Posterior cingulate gyrus (tissue), 11 donors: ENCODE data around the gene SLC6A19.
"Not testable (repeated sequence)": the region's sequence is repeated elsewhere in the genome, so short reads cannot be mapped to it uniquely, and the experiment has no call there.

Experiments used
- DNase-seq, 10 donors: peaks; one replicate each; pipeline versions ENCODE4 v3.0.0 to v3.0.0-alpha.2; 2020 to 2021; ENCODE audit warnings: mixed read lengths in 3 of 10
- intact Hi-C: fragments of 100-400 bp; cut with DNase I; formaldehyde crosslinking; loops from one replicate; pipeline ENCODE4 v1.15.1; 2023

The SLC6A19 gene

GRCh38 chr5:1249366-1250280 lies 48.2 kb downstream of the SLC6A19 start:
- no peak for DNase-seq
- intact Hi-C loops = no loop called here

DNA sequence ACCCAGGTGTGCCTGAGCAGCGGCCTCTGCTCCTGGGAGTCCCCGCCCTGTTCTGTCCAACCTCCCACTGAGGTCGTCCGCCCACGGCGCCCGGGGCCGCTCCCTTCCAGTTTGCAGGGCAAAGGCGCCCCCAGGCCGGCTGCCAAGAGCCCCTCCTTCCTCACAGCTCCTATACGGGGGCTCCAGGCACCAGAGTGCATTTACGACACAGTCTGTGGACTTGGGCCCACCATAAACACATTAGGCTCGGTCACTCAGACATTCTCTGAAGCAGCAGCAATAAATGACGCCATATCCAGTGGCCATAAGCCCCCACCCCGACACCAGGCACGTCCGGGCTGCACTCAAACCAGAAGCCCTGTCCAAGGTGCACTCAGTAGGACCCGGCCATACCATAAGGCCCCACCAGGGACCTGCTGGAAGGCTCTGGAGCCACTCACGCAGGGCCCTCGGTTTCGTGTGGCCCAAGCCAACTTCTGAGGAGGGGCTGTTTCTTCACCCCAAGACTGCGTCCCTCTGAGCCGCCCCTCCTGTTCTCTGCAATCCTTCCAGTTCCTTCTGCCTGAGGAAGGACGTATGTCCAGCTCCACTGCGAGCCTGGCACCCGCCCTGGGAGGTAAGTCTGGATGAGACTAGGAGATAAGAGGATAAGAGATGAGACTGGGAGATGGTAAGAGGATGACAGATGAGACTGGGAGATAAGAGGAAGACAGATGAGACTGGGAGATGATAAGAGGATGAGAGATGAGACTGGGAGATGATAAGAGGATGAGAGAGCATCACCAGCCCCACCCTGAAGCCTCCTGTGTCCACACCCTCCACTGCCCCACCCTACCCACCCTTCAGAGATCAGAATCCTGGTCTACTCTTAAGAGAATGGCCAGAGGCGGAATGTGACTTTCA lies 50.5 kb downstream of the SLC6A19 start:
- intact Hi-C loops = no loop called here
- no peak for DNase-seq

DNA sequence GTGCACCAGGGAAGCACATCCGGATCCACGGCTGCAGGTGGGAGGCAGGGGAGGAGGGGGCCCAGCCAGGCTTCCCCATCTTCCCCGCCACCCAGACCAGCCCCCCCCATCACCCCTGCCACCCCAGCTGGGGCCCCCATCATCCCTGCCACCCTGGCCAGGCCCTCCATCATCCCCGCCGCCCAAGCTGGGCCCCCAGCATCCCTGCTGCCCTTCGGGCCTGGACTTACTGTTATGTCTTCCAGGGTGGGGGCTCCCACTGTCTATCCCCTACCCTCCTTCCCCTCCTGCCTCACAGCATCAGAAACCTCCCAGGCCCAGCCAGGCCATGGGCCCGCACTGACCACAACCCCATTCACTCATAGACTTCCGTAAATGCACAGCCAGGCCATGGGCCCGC lies 51.3 kb downstream of the SLC6A19 start:
- intact Hi-C loops = no loop called here
- DNase-seq = no peak

GRCh38 chr5:1253456-1254105 lies 52.2 kb downstream of the SLC6A19 start:
- no peak for DNase-seq

DNA sequence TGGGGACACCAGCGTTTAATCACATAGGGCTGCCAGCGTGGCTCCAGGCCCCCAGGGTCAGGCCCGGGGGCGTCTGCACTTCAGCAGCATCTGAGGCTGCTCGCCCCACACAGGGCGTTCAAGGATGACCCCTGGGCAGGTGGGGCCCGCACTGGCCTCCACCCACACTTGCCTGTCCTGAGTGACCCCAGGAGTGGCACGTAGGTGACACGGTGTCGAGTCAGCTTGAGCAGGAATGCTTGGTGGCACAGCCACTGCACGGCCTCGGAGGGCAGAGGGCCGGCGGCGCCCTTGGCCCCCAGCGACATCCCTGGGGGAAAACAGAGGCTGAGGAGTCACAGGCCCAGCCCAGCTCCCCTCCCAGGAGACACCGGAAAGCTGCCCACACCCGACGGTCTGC lies 52.8 kb downstream of the SLC6A19 start:
- DNase-seq = no peak
- intact Hi-C loops = no loop called here

More at GRCh38 chr5:1253456-1254105, 52.2 kb downstream of the SLC6A19 start:
- intact Hi-C loops = no loop called here

DNA sequence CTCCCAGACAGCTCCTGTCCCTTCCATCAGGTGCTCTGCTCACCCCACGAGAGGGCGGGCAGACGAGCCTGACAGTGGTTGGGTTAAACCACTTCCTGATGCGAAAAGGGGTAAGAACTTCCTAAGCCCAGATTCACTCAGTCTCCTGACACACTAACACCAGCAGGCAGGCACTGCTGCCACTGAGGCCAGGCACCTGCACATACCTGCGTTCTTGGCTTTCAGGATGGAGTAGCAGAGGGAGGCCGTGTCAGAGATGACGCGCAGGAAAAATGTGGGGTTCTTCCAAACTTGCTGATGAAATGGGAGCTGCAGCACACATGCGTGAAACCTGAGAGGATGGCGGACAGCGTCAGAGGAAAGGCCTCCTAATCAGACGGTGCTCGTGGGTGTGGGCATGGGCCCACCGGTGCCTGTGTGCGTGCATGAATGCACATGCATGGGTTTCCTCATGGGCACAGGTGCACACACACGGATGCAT lies 53.7 kb downstream of the SLC6A19 start:
- DNase-seq = no peak
- intact Hi-C loops = no loop called here

- DNase-seq = no peak
- intact Hi-C loops = no loop called here
Observed at GRCh38 chr5:1256776-1257175, 55.4 kb downstream of the SLC6A19 start.

DNA sequence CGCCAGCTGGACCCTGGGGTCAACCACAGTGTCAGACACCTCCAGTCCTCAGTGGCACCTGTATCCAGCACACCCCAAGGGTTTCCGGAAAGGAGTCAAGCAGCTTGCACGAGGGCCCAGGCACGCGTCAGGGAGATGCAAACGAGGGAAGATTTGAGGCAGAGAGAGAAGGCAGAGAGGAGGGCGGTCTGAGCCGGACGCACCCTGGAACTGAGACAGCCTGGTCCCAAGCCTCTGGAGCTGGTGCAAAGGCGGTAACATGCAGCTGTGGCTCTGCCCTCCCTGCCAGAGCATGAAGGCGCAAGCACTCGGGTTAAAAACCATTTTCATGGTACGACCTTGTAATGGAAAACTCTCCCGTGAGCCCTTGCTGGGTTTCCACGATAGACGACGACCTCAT lies 56.0 kb downstream of the SLC6A19 start:
- intact Hi-C loops = no loop called here
- DNase-seq = no peak

GRCh38 chr5:1257841-1258240 lies 56.4 kb downstream of the SLC6A19 start:
- DNase-seq = no peak
- intact Hi-C loops = no loop called here

GRCh38 chr5:1259806-1260480 lies 58.5 kb downstream of the SLC6A19 start:
- intact Hi-C loops = no loop called here
- no peak for DNase-seq

DNA sequence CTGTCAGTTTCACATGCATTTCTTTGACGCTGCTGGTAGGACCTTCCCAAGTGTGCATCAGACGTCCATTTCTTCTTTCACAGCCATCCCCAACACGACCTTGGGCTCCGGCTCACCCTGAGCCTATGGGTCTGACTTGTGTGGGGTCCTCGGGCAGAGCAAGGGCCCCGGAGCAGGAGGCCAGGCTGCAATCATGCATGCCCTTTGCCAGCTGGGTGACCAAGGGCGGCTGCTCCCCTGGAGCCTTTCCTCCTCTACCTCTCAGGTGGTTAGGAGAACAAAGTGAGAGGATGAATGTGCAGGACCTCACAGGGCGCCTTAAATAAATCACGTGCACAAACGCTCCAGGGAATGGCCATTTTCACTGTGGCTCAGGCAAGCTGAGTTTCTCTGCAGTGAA lies 60.2 kb downstream of the SLC6A19 start:
- DNase-seq = no peak
- intact Hi-C loops = no loop called here

DNA sequence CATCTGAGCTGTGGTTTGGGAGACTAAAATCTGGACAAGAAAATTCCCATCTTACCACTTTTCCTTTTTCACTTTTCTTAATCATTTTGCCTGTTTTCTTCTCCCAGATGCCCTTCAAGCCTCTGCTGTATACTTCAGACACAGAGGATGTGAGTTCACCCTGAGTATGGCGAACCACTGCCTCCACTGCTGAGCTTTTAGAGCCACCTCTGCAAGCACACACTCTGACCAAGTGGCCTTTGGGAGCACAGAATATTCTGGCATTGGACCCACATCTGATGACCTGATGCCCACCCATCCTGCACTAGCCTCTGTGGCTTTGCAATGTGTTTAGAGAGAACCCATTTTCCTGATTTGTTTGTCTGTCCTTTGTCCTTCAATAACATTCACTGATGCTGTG lies 61.0 kb downstream of the SLC6A19 start:
- DNase-seq = no peak
- intact Hi-C loops = no loop called here

DNA sequence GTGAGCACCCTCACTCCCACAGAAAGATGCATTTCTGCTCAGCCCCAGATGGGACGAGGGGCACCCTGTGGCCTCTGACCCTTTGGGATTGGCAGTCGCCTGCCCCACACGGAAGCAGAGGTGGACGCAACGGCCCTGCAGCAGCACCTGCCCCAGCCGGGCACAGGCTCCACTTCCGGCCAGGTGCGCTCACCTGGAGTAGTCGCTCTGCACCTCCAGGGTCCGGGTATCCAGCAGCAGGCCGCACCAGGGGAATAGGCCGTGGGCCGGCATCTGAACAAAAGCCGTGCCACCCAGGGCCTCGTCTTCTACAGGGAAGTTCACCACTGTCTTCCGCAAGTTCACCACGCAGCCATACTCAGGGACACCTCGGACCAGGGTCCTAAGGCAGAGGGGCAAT lies 62.8 kb downstream of the SLC6A19 start:
- DNase-seq = no peak
- intact Hi-C loops = no loop called here

- no peak for DNase-seq
- intact Hi-C loops = no loop called here
Observed at GRCh38 chr5:1265026-1265425, 63.6 kb downstream of the SLC6A19 start.

GRCh38 chr5:1265461-1266455 lies 64.4 kb downstream of the SLC6A19 start:
- intact Hi-C loops = no loop called here
- peak in 1 of 10 donors; percentile 74 for DNase-seq

GRCh38 chr5:1266791-1267190 lies 65.4 kb downstream of the SLC6A19 start:
- peak in 1 of 10 donors; percentile 82 for DNase-seq
- intact Hi-C loops = no loop called here

DNA sequence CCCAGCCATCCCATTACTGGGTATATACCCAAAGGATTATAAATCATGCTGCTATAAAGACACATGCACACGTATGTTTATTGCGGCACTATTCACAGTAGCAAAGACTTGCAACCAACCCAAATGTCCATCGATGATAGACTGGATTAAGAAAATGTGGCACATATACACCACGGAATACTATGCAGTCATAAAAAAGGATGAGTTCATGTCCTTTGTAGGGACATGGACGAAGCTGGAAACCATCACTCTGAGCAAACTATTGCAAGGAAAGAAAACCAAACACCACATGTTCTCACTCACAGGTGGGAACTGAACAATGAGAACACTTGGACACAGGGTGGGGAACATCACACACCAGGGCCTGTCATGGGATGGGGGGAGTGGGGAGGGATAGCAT lies 66.1 kb downstream of the SLC6A19 start:
- DNase-seq, intact Hi-C loops: not testable (repeated sequence)

GRCh38 chr5:1268056-1268455 lies 66.7 kb downstream of the SLC6A19 start:
- peak in 1 of 10 donors; percentile 67 for DNase-seq
- intact Hi-C loops = no loop called here

- intact Hi-C loops = no loop called here
- no peak for DNase-seq
Observed at GRCh38 chr5:1268666-1269065, 67.3 kb downstream of the SLC6A19 start.
